Activated CD4-positive, alpha-beta T cell treated with anti-CD3 and anti-CD28 coated beads, Interleukin-2, Interleukin-6, amounts not matched to agents 100 ng/mL and 50 ng/mL, durations not matched to agents 16 hours and 8 hours (primary cell): ENCODE measurements around the gene UBE2E1.

Source experiments
- DNase-seq: peaks from one replicate; pipeline ENCODE4 v3.0.0-alpha.2; 2020

The UBE2E1 gene

GRCh38 chr3:23920151-23920655 lies 114.4 kb downstream of the UBE2E1 start:
- DNase-seq = no peak

GRCh38 chr3:23921052-23921511 lies 115.3 kb downstream of the UBE2E1 start:
- DNase-seq = no peak

GRCh38 chr3:23923786-23924185 lies 118.0 kb downstream of the UBE2E1 start:
- DNase-seq = no peak

GRCh38 chr3:23926246-23926645 lies 120.5 kb downstream of the UBE2E1 start:
- no peak for DNase-seq

GRCh38 chr3:23926736-23927135 lies 121.0 kb downstream of the UBE2E1 start:
- DNase-seq = no peak

GRCh38 chr3:23928524-23928923 lies 122.8 kb downstream of the UBE2E1 start:
- DNase-seq = no peak

GRCh38 chr3:23931597-23931996 lies 125.8 kb downstream of the UBE2E1 start:
- no peak for DNase-seq

GRCh38 chr3:23932571-23932970 lies 126.8 kb downstream of the UBE2E1 start:
- DNase-seq = no peak

GRCh38 chr3:23934253-23934652 lies 128.5 kb downstream of the UBE2E1 start:
- DNase-seq = no peak

- no peak for DNase-seq
Observed at GRCh38 chr3:23937296-23937695, 131.5 kb downstream of the UBE2E1 start.

GRCh38 chr3:23938688-23939087 lies 132.9 kb downstream of the UBE2E1 start:
- DNase-seq = no peak

GRCh38 chr3:23940775-23941174 lies 135.0 kb downstream of the UBE2E1 start:
- DNase-seq = no peak
